OCI-LY7 (cell line): Measurements from ENCODE around the gene IL36B. TPM values are rescaled to one million over a fixed set of nuclear protein-coding genes. Genes with fewer than 3 reads are reported as not detected.

Experiments
- BruUV-seq: library from RNA; stranded (reverse); fragments of 400-500 nt; replicated peaks from 2 replicates; lab custom pipeline; 2021; lab: Mats Ljungman, UMichigan
- CTCF ChIA-PET: fragments of 300-600 bp; sonication (Branson Sonifier 250); formaldehyde crosslinking; loops from one replicate; lab custom pipeline; 2022; ENCODE audit warnings: antibody characterized with exemption; ENCODE audit not compliant: unreplicated experiment; lab: Charles Lee
- POLR2A ChIA-PET: fragments of 300-600 bp; sonication (Branson Sonifier 250); formaldehyde crosslinking; loops from one replicate; lab custom pipeline; 2022; ENCODE audit warnings: antibody characterized with exemption; lab: Charles Lee
- DNase-seq: peaks from one replicate; pipeline ENCODE4 v3.0.0-alpha.2; 2015; ENCODE audit warnings: low spot score
- H2AFZ ChIP-seq: fragments of 200-600 bp; sonication (generic), shearing (Covaris generic); 2 replicates; pipeline ENCODE4 v1.6.1; 2014; ENCODE audit warnings: mild to moderate bottlenecking, antibody characterized with exemption, low read length, moderate library complexity
- H3K27ac ChIP-seq: fragments of 200-600 bp; sonication (generic); 2 replicates; pipeline ENCODE4 v1.5.1; 2014; ENCODE audit warnings: mixed run types, low read depth, mild to moderate bottlenecking, moderate library complexity, low read length, inconsistent platforms; ENCODE audit not compliant: poor library complexity, severe bottlenecking
- H3K36me3 ChIP-seq: fragments of 200-600 bp; sonication (generic); 2 replicates; pipeline ENCODE4 v1.6.1; 2014; ENCODE audit warnings: mild to moderate bottlenecking, antibody characterized with exemption, low read length, moderate library complexity, mixed read lengths; ENCODE audit not compliant: insufficient read depth
- H3K4me1 ChIP-seq: fragments of 200-600 bp; sonication (generic); 2 replicates; pipeline ENCODE4 v1.5.1; 2014; ENCODE audit warnings: mild to moderate bottlenecking, low read length; ENCODE audit not compliant: insufficient read depth, poor library complexity, severe bottlenecking
- H3K4me2 ChIP-seq: fragments of 200-600 bp; sonication (generic); 2 replicates; pipeline ENCODE4 v1.6.1; 2014; ENCODE audit warnings: mild to moderate bottlenecking, low read length
- H3K4me3 ChIP-seq: fragments of 200-600 bp; sonication (generic); 2 replicates; pipeline ENCODE4 v1.5.1; 2014; ENCODE audit warnings: mild to moderate bottlenecking, low read depth, low read length; ENCODE audit not compliant: poor library complexity, severe bottlenecking
- H3K79me2 ChIP-seq: fragments of 200-600 bp; sonication (generic); 2 replicates; pipeline ENCODE4 v1.6.1; 2016; ENCODE audit warnings: low read depth, mild to moderate bottlenecking, low read length, moderate library complexity, mixed read lengths; ENCODE audit not compliant: insufficient read depth
- H3K9me2 ChIP-seq: fragments of 200-600 bp; sonication (generic); 2 replicates; pipeline ENCODE4 v1.6.1; 2016; ENCODE audit warnings: mild to moderate bottlenecking, low read length, mixed read lengths; ENCODE audit not compliant: insufficient read depth
- H3K9me3 ChIP-seq: fragments of 200-600 bp; sonication (generic); 2 replicates; pipeline ENCODE4 v1.6.1; 2014; ENCODE audit warnings: mild to moderate bottlenecking, mixed run types, low read length, mixed read lengths
- H4K20me1 ChIP-seq: fragments of 200-600 bp; sonication (generic); 2 replicates; pipeline ENCODE4 v1.6.1; 2014; ENCODE audit warnings: mild to moderate bottlenecking, antibody characterized with exemption, low read length, moderate library complexity, mixed read lengths; ENCODE audit not compliant: insufficient read depth
- CTCF ChIP-seq: fragments of 200-600 bp; sonication (generic); conservative IDR thresholded peaks from 2 replicates; pipeline ENCODE4 v1.5.1; 2014; ENCODE audit warnings: mild to moderate bottlenecking, antibody characterized with exemption, low read length, moderate library complexity, mixed read lengths
- EZH2phosphoT487 ChIP-seq: fragments of 200-600 bp; sonication (generic); IDR thresholded peaks from 2 replicates; pipeline ENCODE4 v1.6.1; 2018; ENCODE audit warnings: low read depth, borderline replicate concordance, mild to moderate bottlenecking, mixed run types, antibody characterized with exemption, low read length, moderate library complexity, mixed read lengths
- intact Hi-C: fragments of 100-400 bp; cut with micrococcal nuclease; formaldehyde crosslinking; loops from one replicate; pipeline ENCODE4 v1.10.0; 2022; ENCODE audit not compliant: unreplicated experiment
- total RNA-seq, 2 experiments: library from RNA; depleted of rRNA in 1 of 2; stranded (reverse); fragments of >200 nt in 1 of 2; shearing (Covaris generic) in 1 of 2; gene quantifications; 2 replicates each; pipeline ENCODE4 v1.2.3, GENCODE V29; 2014 to 2022

Gene IL36B
- total RNA-seq, 2 experiments from 2014 or later: not detected

GRCh38 chr2:113089916-113090315 is 37.2 kb upstream of the IL36B start:
- DNase-seq: no peak
- Histone ChIP-seq H3K4me3 (no peak overlapping the region), H3K4me1 (no peaks in the 10 kb centered on the region), H3K9me2 (no peaks in the 10 kb centered on the region), H3K9me3 (no peaks in the 10 kb centered on the region), H3K4me2 (no peak overlapping the region), H3K79me2 (no peaks in the 10 kb centered on the region), H4K20me1 (no peaks in the 10 kb centered on the region), H3K27ac (no peak overlapping the region), H2AFZ (no peak overlapping the region), H3K36me3 (no peaks in the 10 kb centered on the region)
- TF ChIP-seq CTCF: no peak
- TF ChIP-seq EZH2phosphoT487: no peak
- intact Hi-C loops: no loop called here
- POLR2A ChIA-PET: interaction anchor here (0.7 kb wide), 1 partner anchor 91 kb away, joined by 3 read pairs; no protein-coding TSS in a partner anchor
- no TSS peak for BruUV-seq
- CTCF ChIA-PET: no interaction called here

- intact Hi-C loops: no loop called here
- Histone ChIP-seq H4K20me1 (no peaks in the 10 kb centered on the region), H2AFZ (no peak overlapping the region), H3K9me3 (no peaks in the 10 kb centered on the region), H3K9me2 (no peaks in the 10 kb centered on the region), H3K4me2 (no peak overlapping the region), H3K27ac (no peak overlapping the region), H3K4me3 (no peak overlapping the region), H3K79me2 (no peaks in the 10 kb centered on the region), H3K4me1 (no peaks in the 10 kb centered on the region), H3K36me3 (no peaks in the 10 kb centered on the region)
- DNase-seq: no peak
- no TSS peak for BruUV-seq
- ChIA-PET POLR2A (interaction anchor here (0.6 kb wide), 1 partner anchor 52 kb away, joined by 4 read pairs; no protein-coding TSS in a partner anchor), CTCF (no interaction called here)
- TF ChIP-seq CTCF (no peak), EZH2phosphoT487 (no peak)
Measured at GRCh38 chr2:113088213-113088992, 35.7 kb upstream of the IL36B start.

- no peaks in the 10 kb centered on the region for H4K20me1 ChIP-seq
- H3K4me3 ChIP-seq: no peak overlapping the region
- H3K4me2 ChIP-seq: no peak overlapping the region
- H3K9me2 ChIP-seq: no peaks in the 10 kb centered on the region
- H3K4me1 ChIP-seq: no peaks in the 10 kb centered on the region
- H3K9me3 ChIP-seq: no peaks in the 10 kb centered on the region
- ChIA-PET POLR2A (interaction anchor here (0.6 kb wide), 1 partner anchor 38 kb away, joined by 4 read pairs; no protein-coding TSS in a partner anchor), CTCF (no interaction called here)
- BruUV-seq: no TSS peak
- TF ChIP-seq EZH2phosphoT487 (no peak), CTCF (no peak)
- no peaks in the 10 kb centered on the region for H3K79me2 ChIP-seq
- intact Hi-C loops: no loop called here
- H2AFZ ChIP-seq: no peak overlapping the region
- no peak for DNase-seq
- no peaks in the 10 kb centered on the region for H3K36me3 ChIP-seq
- H3K27ac ChIP-seq: no peak overlapping the region
Measured at GRCh38 chr2:113085542-113085941, 32.9 kb upstream of the IL36B start.
